ENCODE data around the gene SET.

Gene SET

GRCh38 chr9:128684065-128684324 lies 5.0 kb upstream of the SET start:
- in situ Hi-C loops (cut with HindIII; ENCODE audit: low pct_ligation_motif_present, low sequenced_read_pairs) = no loop called here
- Histone ChIP-seq H3K4me3 (ENCODE audit: low read depth, low read length) (peak overlapping the region; percentile 82), H3K27ac (peak overlapping the region; percentile 53), H3K27me3 (replicated peaks) (no peaks in the 10 kb centered on the region), H3K36me3 (replicated peaks) (no peaks in the 10 kb centered on the region)
- no peak for TF ChIP-seq CTCF (IDR thresholded peaks at IDR 0.05; ENCODE audit: low read depth, low read length, missing control alignments)
- no peak for DNase-seq

- Histone ChIP-seq H3K36me3 (replicated peaks) (no peaks in the 10 kb centered on the region), H3K27me3 (replicated peaks) (no peaks in the 10 kb centered on the region), H3K27ac (peak overlapping the region; percentile 53), H3K4me3 (ENCODE audit: low read depth, low read length) (peak overlapping the region; percentile 82)
- no peak for TF ChIP-seq CTCF (IDR thresholded peaks at IDR 0.05; ENCODE audit: low read depth, low read length, missing control alignments)
- DNase-seq = peak; percentile 56
- in situ Hi-C loops (cut with HindIII; ENCODE audit: low pct_ligation_motif_present, low sequenced_read_pairs) = no loop called here
Measured at GRCh38 chr9:128684325-128685199, 4.5 kb upstream of the SET start.

GRCh38 chr9:128685636-128686489 lies 3.2 kb upstream of the SET start:
- in situ Hi-C loops (cut with HindIII; ENCODE audit: low pct_ligation_motif_present, low sequenced_read_pairs) = no loop called here
- no peak for TF ChIP-seq CTCF (IDR thresholded peaks at IDR 0.05; ENCODE audit: low read depth, low read length, missing control alignments)
- Histone ChIP-seq H3K27me3 (replicated peaks) (no peaks in the 10 kb centered on the region), H3K36me3 (replicated peaks) (peaks cover 3% of the 10 kb centered on the region), H3K4me3 (ENCODE audit: low read depth, low read length) (no peak overlapping the region), H3K27ac (no peak overlapping the region)
- no peak for DNase-seq

GRCh38 chr9:128687453-128687852 lies 1.6 kb upstream of the SET start:
- in situ Hi-C loops (cut with HindIII; ENCODE audit: low pct_ligation_motif_present, low sequenced_read_pairs) = no loop called here
- no peak overlapping the region for H3K27ac ChIP-seq
- H3K4me3 ChIP-seq (ENCODE audit: low read depth, low read length) = no peak overlapping the region
- DNase-seq = no peak
- H3K27me3 ChIP-seq (replicated peaks) = no peaks in the 10 kb centered on the region
- H3K36me3 ChIP-seq (replicated peaks) = peaks cover 13% of the 10 kb centered on the region
- TF ChIP-seq CTCF (IDR thresholded peaks at IDR 0.05; ENCODE audit: low read depth, low read length, missing control alignments) = no peak

- peak overlapping the region; percentile 91 for H3K4me3 ChIP-seq (ENCODE audit: low read depth, low read length)
- TF ChIP-seq CTCF (IDR thresholded peaks at IDR 0.05; ENCODE audit: low read depth, low read length, missing control alignments) = no peak
- peak overlapping the region; percentile 72 for H3K27ac ChIP-seq
- in situ Hi-C loops (cut with HindIII; ENCODE audit: low pct_ligation_motif_present, low sequenced_read_pairs) = no loop called here
- peak; percentile 8 for DNase-seq
- no peaks in the 10 kb centered on the region for H3K27me3 ChIP-seq (replicated peaks)
- H3K36me3 ChIP-seq (replicated peaks) = peaks cover 32% of the 10 kb centered on the region
Measured at GRCh38 chr9:128689293-128689774, 312 bp downstream of the SET start.

Measured in brain microvascular endothelial cell (primary cell).